Dermis microvascular lymphatic vessel endothelial cell (primary cell): Measurements from ENCODE around the gene PCDHB10. TPM values are rescaled to one million over a fixed set of nuclear protein-coding genes. Genes with fewer than 3 reads are reported as not detected.
A peak's percentile ranks its signal among the peaks of the same experiment; 100 is the strongest.
"Not testable (repeated sequence)": the region's sequence is repeated elsewhere in the genome, so short reads cannot be mapped to it uniquely, and the experiment has no call there.

Source experiments
- DNase-seq, 2 donors: peaks; one replicate each; pipeline versions ENCODE4 v3.0.0 to v3.0.0-alpha.2; 2010; ENCODE audit warnings: low read depth in 2 of 2
- total RNA-seq: library from RNA; depleted of rRNA; stranded (reverse); fragments of >200 nt; gene quantifications from 2 replicates; pipeline ENCODE4 v1.2.1, GENCODE V29; 2014

PCDHB10 gene
- total RNA-seq, 1 donor from 2014 or later: 0.39 TPM

GRCh38 chr5:141186897-141187512 lies 5.1 kb upstream of the PCDHB10 start, which contains the start of gene PCDHB9:
Gene PCDHB9 (plus strand): TSS chr5:141187161. CDS start chr5:141187319, 158 bp downstream.
- peak in 1 of 2 donors; percentile 7 for DNase-seq

GRCh38 chr5:141188682-141189081 lies 3.5 kb upstream of the PCDHB10 start:
- not testable (repeated sequence) for DNase-seq

- not testable (repeated sequence) for DNase-seq
Observed at GRCh38 chr5:141189131-141189530, 3.0 kb upstream of the PCDHB10 start.

GRCh38 chr5:141194332-141194731 lies 2.2 kb downstream of the PCDHB10 start:
- not testable (repeated sequence) for DNase-seq

- DNase-seq: no peak
Observed at GRCh38 chr5:141196363-141196762, 4.2 kb downstream of the PCDHB10 start.

GRCh38 chr5:141199359-141200235 lies 7.4 kb downstream of the PCDHB10 start, which contains the start of gene PCDHB11:
Gene PCDHB11 (plus strand): TSS chr5:141199627. CDS start chr5:141199775, 148 bp downstream.
- DNase-seq: peak in 1 of 2 donors; percentile 5

- not testable (repeated sequence) for DNase-seq
Observed at GRCh38 chr5:141201126-141201525, 9.0 kb downstream of the PCDHB10 start.

GRCh38 chr5:141201646-141202045 lies 9.5 kb downstream of the PCDHB10 start:
- DNase-seq: not testable (repeated sequence)

GRCh38 chr5:141208478-141208877 lies 16.3 kb downstream of the PCDHB10 start, which contains the start of gene PCDHB12:
Gene PCDHB12 (plus strand): TSS chr5:141208719. CDS start chr5:141208908, 189 bp downstream.
- peak in 1 of 2 donors; percentile 27 for DNase-seq

GRCh38 chr5:141210281-141210680 lies 18.1 kb downstream of the PCDHB10 start:
- not testable (repeated sequence) for DNase-seq

GRCh38 chr5:141210849-141211248 lies 18.7 kb downstream of the PCDHB10 start:
- DNase-seq: not testable (repeated sequence)

- peak; percentile 57 to 73 for DNase-seq
Observed at GRCh38 chr5:141213656-141214339, 21.6 kb downstream of the PCDHB10 start, which contains the start of gene PCDHB13. Gene PCDHB13 (plus strand): TSS chr5:141213919. CDS start chr5:141214124, 205 bp downstream.

- not testable (repeated sequence) for DNase-seq
Observed at GRCh38 chr5:141214583-141214982, 22.4 kb downstream of the PCDHB10 start.

- not testable (repeated sequence) for DNase-seq
Observed at GRCh38 chr5:141215504-141215903, 23.4 kb downstream of the PCDHB10 start.

- DNase-seq: not testable (repeated sequence)
Observed at GRCh38 chr5:141216035-141216434, 23.9 kb downstream of the PCDHB10 start.

- peak; percentile 15 to 46 for DNase-seq
Observed at GRCh38 chr5:141223112-141223783, 31.1 kb downstream of the PCDHB10 start, which contains the start of gene PCDHB14. Gene PCDHB14 (plus strand): TSS chr5:141223343. CDS start chr5:141223506, 163 bp downstream.

- not testable (repeated sequence) for DNase-seq
Observed at GRCh38 chr5:141224844-141225243, 32.7 kb downstream of the PCDHB10 start.

- DNase-seq: not testable (repeated sequence)
Observed at GRCh38 chr5:141225421-141225820, 33.3 kb downstream of the PCDHB10 start.

- DNase-seq: peak; percentile 4 to 17
Observed at GRCh38 chr5:141234109-141234667, 42.0 kb downstream of the PCDHB10 start.

- not testable (repeated sequence) for DNase-seq
Observed at GRCh38 chr5:141235922-141236321, 43.8 kb downstream of the PCDHB10 start.
